Measurements from ENCODE around the gene SLAIN1.
"Not testable (repeated sequence)": the region's sequence is repeated elsewhere in the genome, so short reads cannot be mapped to it uniquely, and the experiment has no call there.

Gene SLAIN1

GRCh38 chr13:77697217-77698103 lies at the start of gene SLAIN1:
Gene SLAIN1 (plus strand): TSS chr13:77697687. CDS start chr13:77697914, 227 bp downstream.
- peak; percentile 45 for DNase-seq (ENCODE audit: low spot score)

GRCh38 chr13:77650409-77650808 lies 47.1 kb upstream of the SLAIN1 start:
- DNase-seq (ENCODE audit: low spot score): no peak

GRCh38 chr13:77653301-77653700 lies 44.2 kb upstream of the SLAIN1 start:
- no peak for DNase-seq (ENCODE audit: low spot score)

- DNase-seq (ENCODE audit: low spot score): not testable (repeated sequence)
Observed at GRCh38 chr13:77660016-77660415, 37.5 kb upstream of the SLAIN1 start.

GRCh38 chr13:77660841-77661250 lies 36.6 kb upstream of the SLAIN1 start:
- no peak for DNase-seq (ENCODE audit: low spot score)

GRCh38 chr13:77662301-77662700 lies 35.2 kb upstream of the SLAIN1 start:
- not testable (repeated sequence) for DNase-seq (ENCODE audit: low spot score)

GRCh38 chr13:77662831-77663230 lies 34.7 kb upstream of the SLAIN1 start:
- DNase-seq (ENCODE audit: low spot score): not testable (repeated sequence)

GRCh38 chr13:77674852-77675251 lies 22.6 kb upstream of the SLAIN1 start:
- DNase-seq (ENCODE audit: low spot score): no peak

- no peak for DNase-seq (ENCODE audit: low spot score)
Observed at GRCh38 chr13:77678691-77679235, 18.7 kb upstream of the SLAIN1 start.

GRCh38 chr13:77687799-77688198 lies 9.7 kb upstream of the SLAIN1 start:
- DNase-seq (ENCODE audit: low spot score): no peak

GRCh38 chr13:77691871-77692270 lies 5.6 kb upstream of the SLAIN1 start:
- no peak for DNase-seq (ENCODE audit: low spot score)

GRCh38 chr13:77692746-77693448 lies 4.6 kb upstream of the SLAIN1 start:
- no peak for DNase-seq (ENCODE audit: low spot score)

GRCh38 chr13:77693449-77693940 lies 4.0 kb upstream of the SLAIN1 start:
- no peak for DNase-seq (ENCODE audit: low spot score)

GRCh38 chr13:77696006-77696878 lies 1.2 kb upstream of the SLAIN1 start:
- no peak for DNase-seq (ENCODE audit: low spot score)

GRCh38 chr13:77696879-77697216 lies 639 bp upstream of the SLAIN1 start:
- DNase-seq (ENCODE audit: low spot score): no peak

GRCh38 chr13:77698201-77699058 lies 943 bp downstream of the SLAIN1 start:
- DNase-seq (ENCODE audit: low spot score): peak; percentile 25

- DNase-seq (ENCODE audit: low spot score): no peak
Observed at GRCh38 chr13:77699059-77699680, 1.7 kb downstream of the SLAIN1 start.

GRCh38 chr13:77701305-77701704 lies 3.8 kb downstream of the SLAIN1 start:
- DNase-seq (ENCODE audit: low spot score): peak; percentile 16

GRCh38 chr13:77702366-77702765 lies 4.9 kb downstream of the SLAIN1 start:
- DNase-seq (ENCODE audit: low spot score): no peak

- no peak for DNase-seq (ENCODE audit: low spot score)
Observed at GRCh38 chr13:77703408-77703807, 5.9 kb downstream of the SLAIN1 start.
